ENCODE data around the gene C2orf81. TPM values are rescaled to one million over a fixed set of nuclear protein-coding genes. Genes with fewer than 3 reads are reported as not detected.

C2orf81 gene
- total and polyA plus RNA-seq, 10 of the 15 experiments (the other 5 are each of a cell fraction or from before 2014, with no cell fraction given), result 0.10 to 9.8 (median 2.7) TPM

DNA sequence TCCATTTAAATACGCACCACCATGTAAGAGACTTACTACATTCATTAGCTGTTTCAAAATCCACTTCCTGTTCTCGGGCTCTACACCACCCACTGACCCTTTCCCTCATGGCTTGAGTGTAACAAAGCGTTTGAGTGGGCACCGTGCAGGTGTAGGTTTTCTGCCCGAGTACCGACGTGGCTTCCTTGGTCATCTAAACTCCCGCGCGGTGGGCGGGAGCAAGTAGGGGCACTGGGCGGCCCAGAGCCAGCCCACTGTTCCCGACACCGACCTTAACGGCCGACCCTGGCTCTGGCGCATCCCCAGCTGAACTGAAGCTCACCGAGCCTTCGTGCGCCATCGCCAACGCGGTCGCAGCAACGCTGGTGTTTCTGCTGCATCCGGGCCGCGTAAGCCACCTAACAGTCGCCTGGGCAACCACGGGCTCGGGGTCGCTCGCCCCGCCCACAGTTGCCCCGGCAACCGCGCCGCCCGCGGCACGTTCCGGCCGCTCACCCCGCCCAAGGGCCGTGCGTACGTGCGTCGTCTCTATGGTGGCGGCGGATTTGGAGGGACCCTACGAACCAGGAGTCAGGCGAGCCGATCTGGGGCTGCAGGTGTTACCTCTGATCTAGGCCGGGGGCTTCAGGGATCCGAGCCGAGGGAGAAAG, at the start of gene C2orf81, which contains the start of gene WDR54 (continued):
- TF ChIP-seq TAF1 (IDR thresholded peaks at IDR 0.05; ENCODE audit: borderline replicate concordance, low read depth, low read length) (peak; percentile 87), EGR1 (IDR thresholded peaks at IDR 0.05; ENCODE audit: borderline replicate concordance in 1 of 2, low read depth in 2 of 2, low read length in 2 of 2) (peak in 1 of 2 experiments; percentile 97; a peak in 1 of 3 replicates), KDM1A (IDR thresholded peaks at IDR 0.05; ENCODE audit: borderline replicate concordance) (no peak), SUPT20H (IDR thresholded peaks at IDR 0.05; ENCODE audit: borderline replicate concordance, control insufficient read depth, low read depth, low read length) (no peak), NRF1 (conservative IDR thresholded peaks at IDR 0.05; ENCODE audit: low read depth, low read length) (no peak), SRF (IDR thresholded peaks at IDR 0.05; ENCODE audit: low read depth in 2 of 2, low read length in 2 of 2) (no peak), CBFB (IDR thresholded peaks at IDR 0.05; ENCODE audit: low read depth) (peak; percentile 64; the same call in 1 of the 2 replicates), RB1 (IDR thresholded peaks at IDR 0.05; ENCODE audit: borderline replicate concordance) (peak; percentile 88; the same call in 1 of the 2 replicates), MEF2B (IDR thresholded peaks at IDR 0.05; ENCODE audit: partially characterized antibody, poor library complexity, severe bottlenecking) (peak; percentile 81), NR2C2 (IDR thresholded peaks at IDR 0.05; ENCODE audit: borderline replicate concordance, control insufficient read depth, insufficient read length, low read depth) (no peak), CBX3 (IDR thresholded peaks at IDR 0.05; ENCODE audit: borderline replicate concordance, low read depth) (no peak), ZNF24 (IDR thresholded peaks at IDR 0.05) (no peak), EED (IDR thresholded peaks at IDR 0.05; ENCODE audit: low read depth) (no peak), GATAD2B (conservative IDR thresholded peaks at IDR 0.05; ENCODE audit: low read depth) (peak; percentile 68; the same call in 1 of the 2 replicates), HDGF (IDR thresholded peaks at IDR 0.05) (0 out of 2 replicates have a peak, but pooled peaks have one; percentile 55)
- TF ChIP-seq, protein P1, sequence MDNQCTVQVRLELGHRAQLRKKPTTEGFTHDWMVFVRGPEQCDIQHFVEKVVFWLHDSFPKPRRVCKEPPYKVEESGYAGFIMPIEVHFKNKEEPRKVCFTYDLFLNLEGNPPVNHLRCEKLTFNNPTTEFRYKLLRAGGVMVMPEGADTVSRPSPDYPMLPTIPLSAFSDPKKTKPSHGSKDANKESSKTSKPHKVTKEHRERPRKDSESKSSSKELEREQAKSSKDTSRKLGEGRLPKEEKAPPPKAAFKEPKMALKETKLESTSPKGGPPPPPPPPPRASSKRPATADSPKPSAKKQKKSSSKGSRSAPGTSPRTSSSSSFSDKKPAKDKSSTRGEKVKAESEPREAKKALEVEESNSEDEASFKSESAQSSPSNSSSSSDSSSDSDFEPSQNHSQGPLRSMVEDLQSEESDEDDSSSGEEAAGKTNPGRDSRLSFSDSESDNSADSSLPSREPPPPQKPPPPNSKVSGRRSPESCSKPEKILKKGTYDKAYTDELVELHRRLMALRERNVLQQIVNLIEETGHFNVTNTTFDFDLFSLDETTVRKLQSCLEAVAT (IDR thresholded peaks at IDR 0.05), result no peak
- TF ChIP-seq, protein P2, sequence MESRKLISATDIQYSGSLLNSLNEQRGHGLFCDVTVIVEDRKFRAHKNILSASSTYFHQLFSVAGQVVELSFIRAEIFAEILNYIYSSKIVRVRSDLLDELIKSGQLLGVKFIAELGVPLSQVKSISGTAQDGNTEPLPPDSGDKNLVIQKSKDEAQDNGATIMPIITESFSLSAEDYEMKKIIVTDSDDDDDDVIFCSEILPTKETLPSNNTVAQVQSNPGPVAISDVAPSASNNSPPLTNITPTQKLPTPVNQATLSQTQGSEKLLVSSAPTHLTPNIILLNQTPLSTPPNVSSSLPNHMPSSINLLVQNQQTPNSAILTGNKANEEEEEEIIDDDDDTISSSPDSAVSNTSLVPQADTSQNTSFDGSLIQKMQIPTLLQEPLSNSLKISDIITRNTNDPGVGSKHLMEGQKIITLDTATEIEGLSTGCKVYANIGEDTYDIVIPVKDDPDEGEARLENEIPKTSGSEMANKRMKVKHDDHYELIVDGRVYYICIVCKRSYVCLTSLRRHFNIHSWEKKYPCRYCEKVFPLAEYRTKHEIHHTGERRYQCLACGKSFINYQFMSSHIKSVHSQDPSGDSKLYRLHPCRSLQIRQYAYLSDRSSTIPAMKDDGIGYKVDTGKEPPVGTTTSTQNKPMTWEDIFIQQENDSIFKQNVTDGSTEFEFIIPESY (IDR thresholded peaks at IDR 0.05), result no peak
- TF ChIP-seq, protein P3, sequence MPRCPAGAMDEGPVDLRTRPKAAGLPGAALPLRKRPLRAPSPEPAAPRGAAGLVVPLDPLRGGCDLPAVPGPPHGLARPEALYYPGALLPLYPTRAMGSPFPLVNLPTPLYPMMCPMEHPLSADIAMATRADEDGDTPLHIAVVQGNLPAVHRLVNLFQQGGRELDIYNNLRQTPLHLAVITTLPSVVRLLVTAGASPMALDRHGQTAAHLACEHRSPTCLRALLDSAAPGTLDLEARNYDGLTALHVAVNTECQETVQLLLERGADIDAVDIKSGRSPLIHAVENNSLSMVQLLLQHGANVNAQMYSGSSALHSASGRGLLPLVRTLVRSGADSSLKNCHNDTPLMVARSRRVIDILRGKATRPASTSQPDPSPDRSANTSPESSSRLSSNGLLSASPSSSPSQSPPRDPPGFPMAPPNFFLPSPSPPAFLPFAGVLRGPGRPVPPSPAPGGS (IDR thresholded peaks at IDR 0.05; ENCODE audit: borderline replicate concordance, insufficient read depth, low read depth, low read length, poor library complexity, severe bottlenecking), result no peak
- TF ChIP-seq, protein P4, sequence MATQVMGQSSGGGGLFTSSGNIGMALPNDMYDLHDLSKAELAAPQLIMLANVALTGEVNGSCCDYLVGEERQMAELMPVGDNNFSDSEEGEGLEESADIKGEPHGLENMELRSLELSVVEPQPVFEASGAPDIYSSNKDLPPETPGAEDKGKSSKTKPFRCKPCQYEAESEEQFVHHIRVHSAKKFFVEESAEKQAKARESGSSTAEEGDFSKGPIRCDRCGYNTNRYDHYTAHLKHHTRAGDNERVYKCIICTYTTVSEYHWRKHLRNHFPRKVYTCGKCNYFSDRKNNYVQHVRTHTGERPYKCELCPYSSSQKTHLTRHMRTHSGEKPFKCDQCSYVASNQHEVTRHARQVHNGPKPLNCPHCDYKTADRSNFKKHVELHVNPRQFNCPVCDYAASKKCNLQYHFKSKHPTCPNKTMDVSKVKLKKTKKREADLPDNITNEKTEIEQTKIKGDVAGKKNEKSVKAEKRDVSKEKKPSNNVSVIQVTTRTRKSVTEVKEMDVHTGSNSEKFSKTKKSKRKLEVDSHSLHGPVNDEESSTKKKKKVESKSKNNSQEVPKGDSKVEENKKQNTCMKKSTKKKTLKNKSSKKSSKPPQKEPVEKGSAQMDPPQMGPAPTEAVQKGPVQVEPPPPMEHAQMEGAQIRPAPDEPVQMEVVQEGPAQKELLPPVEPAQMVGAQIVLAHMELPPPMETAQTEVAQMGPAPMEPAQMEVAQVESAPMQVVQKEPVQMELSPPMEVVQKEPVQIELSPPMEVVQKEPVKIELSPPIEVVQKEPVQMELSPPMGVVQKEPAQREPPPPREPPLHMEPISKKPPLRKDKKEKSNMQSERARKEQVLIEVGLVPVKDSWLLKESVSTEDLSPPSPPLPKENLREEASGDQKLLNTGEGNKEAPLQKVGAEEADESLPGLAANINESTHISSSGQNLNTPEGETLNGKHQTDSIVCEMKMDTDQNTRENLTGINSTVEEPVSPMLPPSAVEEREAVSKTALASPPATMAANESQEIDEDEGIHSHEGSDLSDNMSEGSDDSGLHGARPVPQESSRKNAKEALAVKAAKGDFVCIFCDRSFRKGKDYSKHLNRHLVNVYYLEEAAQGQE (IDR thresholded peaks at IDR 0.05; ENCODE audit: low read depth, low read length), result no peak
- TF ChIP-seq, protein P5, sequence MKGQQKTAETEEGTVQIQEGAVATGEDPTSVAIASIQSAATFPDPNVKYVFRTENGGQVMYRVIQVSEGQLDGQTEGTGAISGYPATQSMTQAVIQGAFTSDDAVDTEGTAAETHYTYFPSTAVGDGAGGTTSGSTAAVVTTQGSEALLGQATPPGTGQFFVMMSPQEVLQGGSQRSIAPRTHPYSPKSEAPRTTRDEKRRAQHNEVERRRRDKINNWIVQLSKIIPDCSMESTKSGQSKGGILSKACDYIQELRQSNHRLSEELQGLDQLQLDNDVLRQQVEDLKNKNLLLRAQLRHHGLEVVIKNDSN (IDR thresholded peaks at IDR 0.05; ENCODE audit: borderline replicate concordance, extremely low read length, insufficient read depth, low read depth, low read length), result no peak
